ENCODE results near the gene ELK3. TPM values are rescaled to one million over a fixed set of nuclear protein-coding genes. Genes with fewer than 3 reads are reported as not detected.

The ELK3 gene
- total and polyA plus RNA-seq, 2 experiments from 2014 or later, result 5.5 to 8.3 TPM

DNA sequence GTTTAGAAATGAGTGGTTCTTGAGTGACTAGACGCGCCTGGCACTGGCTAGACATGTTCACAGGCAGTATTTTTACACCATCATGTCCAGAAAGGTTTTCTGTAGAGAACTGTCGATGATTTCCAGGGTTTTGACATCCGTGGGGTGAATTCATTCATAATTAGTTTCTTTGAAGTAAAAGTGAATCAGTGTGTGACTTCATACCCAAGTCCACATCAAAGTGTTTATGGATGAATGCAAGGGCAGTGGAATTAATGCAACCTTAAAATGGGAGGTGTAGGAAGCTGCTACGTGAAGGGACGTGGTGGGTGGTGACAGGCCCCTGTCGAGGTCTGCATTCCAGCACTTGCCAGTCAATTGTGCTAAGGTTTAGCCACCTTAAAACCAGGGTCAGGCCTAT is 38.4 kb upstream of the ELK3 start:
- H3K36me3 Mint-ChIP-seq (ENCODE audit: low read depth), result no peaks in the 10 kb centered on the region
- TF ChIP-seq, protein P1, sequence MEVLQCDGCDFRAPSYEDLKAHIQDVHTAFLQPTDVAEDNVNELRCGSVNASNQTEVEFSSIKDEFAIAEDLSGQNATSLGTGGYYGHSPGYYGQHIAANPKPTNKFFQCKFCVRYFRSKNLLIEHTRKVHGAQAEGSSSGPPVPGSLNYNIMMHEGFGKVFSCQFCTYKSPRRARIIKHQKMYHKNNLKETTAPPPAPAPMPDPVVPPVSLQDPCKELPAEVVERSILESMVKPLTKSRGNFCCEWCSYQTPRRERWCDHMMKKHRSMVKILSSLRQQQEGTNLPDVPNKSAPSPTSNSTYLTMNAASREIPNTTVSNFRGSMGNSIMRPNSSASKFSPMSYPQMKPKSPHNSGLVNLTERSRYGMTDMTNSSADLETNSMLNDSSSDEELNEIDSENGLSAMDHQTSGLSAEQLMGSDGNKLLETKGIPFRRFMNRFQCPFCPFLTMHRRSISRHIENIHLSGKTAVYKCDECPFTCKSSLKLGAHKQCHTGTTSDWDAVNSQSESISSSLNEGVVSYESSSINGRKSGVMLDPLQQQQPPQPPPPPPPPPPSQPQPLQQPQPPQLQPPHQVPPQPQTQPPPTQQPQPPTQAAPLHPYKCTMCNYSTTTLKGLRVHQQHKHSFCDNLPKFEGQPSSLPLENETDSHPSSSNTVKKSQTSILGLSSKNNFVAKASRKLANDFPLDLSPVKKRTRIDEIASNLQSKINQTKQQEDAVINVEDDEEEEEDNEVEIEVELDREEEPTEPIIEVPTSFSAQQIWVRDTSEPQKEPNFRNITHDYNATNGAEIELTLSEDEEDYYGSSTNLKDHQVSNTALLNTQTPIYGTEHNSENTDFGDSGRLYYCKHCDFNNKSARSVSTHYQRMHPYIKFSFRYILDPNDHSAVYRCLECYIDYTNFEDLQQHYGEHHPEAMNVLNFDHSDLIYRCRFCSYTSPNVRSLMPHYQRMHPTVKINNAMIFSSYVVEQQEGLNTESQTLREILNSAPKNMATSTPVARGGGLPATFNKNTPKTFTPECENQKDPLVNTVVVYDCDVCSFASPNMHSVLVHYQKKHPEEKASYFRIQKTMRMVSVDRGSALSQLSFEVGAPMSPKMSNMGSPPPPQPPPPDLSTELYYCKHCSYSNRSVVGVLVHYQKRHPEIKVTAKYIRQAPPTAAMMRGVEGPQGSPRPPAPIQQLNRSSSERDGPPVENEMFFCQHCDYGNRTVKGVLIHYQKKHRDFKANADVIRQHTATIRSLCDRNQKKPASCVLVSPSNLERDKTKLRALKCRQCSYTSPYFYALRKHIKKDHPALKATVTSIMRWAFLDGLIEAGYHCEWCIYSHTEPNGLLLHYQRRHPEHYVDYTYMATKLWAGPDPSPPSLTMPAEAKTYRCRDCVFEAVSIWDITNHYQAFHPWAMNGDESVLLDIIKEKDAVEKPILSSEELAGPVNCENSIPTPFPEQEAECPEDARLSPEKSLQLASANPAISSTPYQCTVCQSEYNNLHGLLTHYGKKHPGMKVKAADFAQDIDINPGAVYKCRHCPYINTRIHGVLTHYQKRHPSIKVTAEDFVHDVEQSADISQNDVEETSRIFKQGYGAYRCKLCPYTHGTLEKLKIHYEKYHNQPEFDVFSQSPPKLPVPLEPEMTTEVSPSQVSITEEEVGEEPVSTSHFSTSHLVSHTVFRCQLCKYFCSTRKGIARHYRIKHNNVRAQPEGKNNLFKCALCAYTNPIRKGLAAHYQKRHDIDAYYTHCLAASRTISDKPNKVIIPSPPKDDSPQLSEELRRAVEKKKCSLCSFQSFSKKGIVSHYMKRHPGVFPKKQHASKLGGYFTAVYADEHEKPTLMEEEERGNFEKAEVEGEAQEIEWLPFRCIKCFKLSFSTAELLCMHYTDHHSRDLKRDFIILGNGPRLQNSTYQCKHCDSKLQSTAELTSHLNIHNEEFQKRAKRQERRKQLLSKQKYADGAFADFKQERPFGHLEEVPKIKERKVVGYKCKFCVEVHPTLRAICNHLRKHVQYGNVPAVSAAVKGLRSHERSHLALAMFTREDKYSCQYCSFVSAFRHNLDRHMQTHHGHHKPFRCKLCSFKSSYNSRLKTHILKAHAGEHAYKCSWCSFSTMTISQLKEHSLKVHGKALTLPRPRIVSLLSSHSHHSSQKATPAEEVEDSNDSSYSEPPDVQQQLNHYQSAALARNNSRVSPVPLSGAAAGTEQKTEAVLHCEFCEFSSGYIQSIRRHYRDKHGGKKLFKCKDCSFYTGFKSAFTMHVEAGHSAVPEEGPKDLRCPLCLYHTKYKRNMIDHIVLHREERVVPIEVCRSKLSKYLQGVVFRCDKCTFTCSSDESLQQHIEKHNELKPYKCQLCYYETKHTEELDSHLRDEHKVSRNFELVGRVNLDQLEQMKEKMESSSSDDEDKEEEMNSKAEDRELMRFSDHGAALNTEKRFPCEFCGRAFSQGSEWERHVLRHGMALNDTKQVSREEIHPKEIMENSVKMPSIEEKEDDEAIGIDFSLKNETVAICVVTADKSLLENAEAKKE (CRISPR knock-in tag; IDR thresholded peaks at IDR 0.05), result no peak
- Histone ChIP-seq H3K36me3 (ENCODE audit: insufficient read depth) (no peaks in the 10 kb centered on the region), H3K4me2 (no peak overlapping the region), H4K20me1 (replicated peaks; ENCODE audit: insufficient read depth) (no peaks in the 10 kb centered on the region), H3K27me3 (ENCODE audit: insufficient read depth) (no peaks in the 10 kb centered on the region), H3K9me2 (ENCODE audit: insufficient read depth) (no peaks in the 10 kb centered on the region), H3K4me3 (no peak overlapping the region), H3F3A (replicated peaks; ENCODE audit: low read depth) (no peaks in the 10 kb centered on the region), H3K27ac (ENCODE audit: low read depth) (no peak overlapping the region), H3K79me2 (replicated peaks; ENCODE audit: insufficient read depth) (no peaks in the 10 kb centered on the region), H2AFZ (no peak overlapping the region), H3K4me1 (ENCODE audit: insufficient read depth) (peaks cover 10% of the 10 kb centered on the region; the same call in 1 of the 2 replicates)
- no peak overlapping the region for H3K27ac Mint-ChIP-seq
- DNase-seq (ENCODE audit: low spot score) (no peak), ATAC-seq (no peak)
- peaks cover 11% of the 10 kb centered on the region; the same call in 2 of the 3 replicates for H3K4me1 Mint-ChIP-seq
- H3K4me3 Mint-ChIP-seq, result no peak overlapping the region
- H3K27me3 Mint-ChIP-seq (ENCODE audit: insufficient read depth, low read depth, poor library complexity), result peaks cover 3% of the 10 kb centered on the region
- H3K9me3 Mint-ChIP-seq, result no peaks in the 10 kb centered on the region

DNA sequence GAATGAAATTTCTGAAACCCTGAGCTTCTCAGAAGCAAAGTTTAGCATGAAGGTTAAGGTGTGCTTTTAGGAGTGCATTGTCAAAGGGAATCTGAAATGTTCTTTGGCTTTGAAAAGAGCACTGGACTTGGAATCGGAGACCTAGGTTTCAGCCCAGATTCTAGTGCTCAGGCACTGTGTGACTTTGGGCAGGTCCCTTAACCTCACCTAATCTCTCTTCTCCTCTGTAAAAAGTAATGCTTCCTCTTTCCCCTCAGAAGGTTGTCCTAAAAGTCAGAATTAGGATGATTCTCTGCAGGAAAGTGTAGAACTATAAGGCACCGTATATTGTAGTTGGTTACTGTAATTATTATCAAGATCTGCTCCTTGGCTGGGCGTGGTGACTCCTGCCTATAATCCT is 38.0 kb upstream of the ELK3 start:
- Histone ChIP-seq H3K4me3 (no peak overlapping the region), H3K79me2 (replicated peaks; ENCODE audit: insufficient read depth) (no peaks in the 10 kb centered on the region), H3K27ac (ENCODE audit: low read depth) (no peak overlapping the region), H3K9me2 (ENCODE audit: insufficient read depth) (no peaks in the 10 kb centered on the region), H3K4me2 (no peak overlapping the region), H2AFZ (no peak overlapping the region), H3F3A (replicated peaks; ENCODE audit: low read depth) (no peaks in the 10 kb centered on the region), H3K27me3 (ENCODE audit: insufficient read depth) (no peaks in the 10 kb centered on the region), H3K36me3 (ENCODE audit: insufficient read depth) (no peaks in the 10 kb centered on the region), H4K20me1 (replicated peaks; ENCODE audit: insufficient read depth) (no peaks in the 10 kb centered on the region), H3K4me1 (ENCODE audit: insufficient read depth) (peaks cover 6% of the 10 kb centered on the region; the same call in 1 of the 2 replicates)
- ATAC-seq (no peak), DNase-seq (ENCODE audit: low spot score) (no peak)
- Mint-ChIP-seq H3K9me3 (no peaks in the 10 kb centered on the region), H3K36me3 (ENCODE audit: low read depth) (no peaks in the 10 kb centered on the region), H3K4me1 (peaks cover 10% of the 10 kb centered on the region; the same call in 2 of the 3 replicates), H3K27ac (no peak overlapping the region), H3K4me3 (no peak overlapping the region), H3K27me3 (ENCODE audit: insufficient read depth, low read depth, poor library complexity) (peaks cover 3% of the 10 kb centered on the region)
- TF ChIP-seq EZH2 (IDR thresholded peaks at IDR 0.05; ENCODE audit: low read depth, unreplicated experiment) (no peak), CREB1 (CRISPR knock-in tag; IDR thresholded peaks at IDR 0.05; ENCODE audit: low read depth) (no peak)
- TF ChIP-seq, protein P2, sequence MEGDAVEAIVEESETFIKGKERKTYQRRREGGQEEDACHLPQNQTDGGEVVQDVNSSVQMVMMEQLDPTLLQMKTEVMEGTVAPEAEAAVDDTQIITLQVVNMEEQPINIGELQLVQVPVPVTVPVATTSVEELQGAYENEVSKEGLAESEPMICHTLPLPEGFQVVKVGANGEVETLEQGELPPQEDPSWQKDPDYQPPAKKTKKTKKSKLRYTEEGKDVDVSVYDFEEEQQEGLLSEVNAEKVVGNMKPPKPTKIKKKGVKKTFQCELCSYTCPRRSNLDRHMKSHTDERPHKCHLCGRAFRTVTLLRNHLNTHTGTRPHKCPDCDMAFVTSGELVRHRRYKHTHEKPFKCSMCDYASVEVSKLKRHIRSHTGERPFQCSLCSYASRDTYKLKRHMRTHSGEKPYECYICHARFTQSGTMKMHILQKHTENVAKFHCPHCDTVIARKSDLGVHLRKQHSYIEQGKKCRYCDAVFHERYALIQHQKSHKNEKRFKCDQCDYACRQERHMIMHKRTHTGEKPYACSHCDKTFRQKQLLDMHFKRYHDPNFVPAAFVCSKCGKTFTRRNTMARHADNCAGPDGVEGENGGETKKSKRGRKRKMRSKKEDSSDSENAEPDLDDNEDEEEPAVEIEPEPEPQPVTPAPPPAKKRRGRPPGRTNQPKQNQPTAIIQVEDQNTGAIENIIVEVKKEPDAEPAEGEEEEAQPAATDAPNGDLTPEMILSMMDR (conservative IDR thresholded peaks at IDR 0.05; ENCODE audit: low read depth in 2 of 2), result no peak
- TF ChIP-seq, protein P1 (CRISPR knock-in tag; IDR thresholded peaks at IDR 0.05), result no peak

Measured in GM23338 (cell line).